SK-N-MC (cell line): ENCODE results near the gene SP1.

ENCODE experiments used
- DNase-seq: peaks from one replicate; pipeline ENCODE4 v3.0.0-alpha.2; 2011; ENCODE audit warnings: low read depth, low spot score
- H3K27ac ChIP-seq: fragments of 200-600 bp; sonication (generic); 2 replicates; pipeline ENCODE4 v1.5.1; 2016; ENCODE audit warnings: mixed run types
- H3K36me3 ChIP-seq: fragments of 200-600 bp; sonication (generic); 2 replicates; pipeline ENCODE4 v1.6.1; 2017; ENCODE audit warnings: antibody characterized with exemption, low read length, mixed read lengths; ENCODE audit not compliant: insufficient read depth
- H3K4me3 ChIP-seq: fragments of 200-600 bp; sonication (generic); 2 replicates; pipeline ENCODE4 v1.5.1; 2016
- H3K9ac ChIP-seq: fragments of 200-600 bp; sonication (generic); 2 replicates; pipeline ENCODE4 v1.8.0; 2017; ENCODE audit warnings: mixed run types, mixed read lengths; ENCODE audit not compliant: insufficient read length
- H3K9me3 ChIP-seq: fragments of 200-600 bp; sonication (generic); 2 replicates; pipeline ENCODE4 v1.6.1; 2017; ENCODE audit warnings: low read depth, mild to moderate bottlenecking, antibody characterized with exemption, low read length, moderate library complexity, mixed read lengths
- EZH2 ChIP-seq: fragments of 200-600 bp; sonication (generic); IDR thresholded peaks from one replicate; pipeline ENCODE4 v1.6.1; 2017; ENCODE audit warnings: antibody characterized with exemption
- FOXP2 ChIP-seq: optimal IDR thresholded peaks from 2 replicates; pipeline ENCODE3; 2011; ENCODE audit warnings: mild to moderate bottlenecking, moderate library complexity; ENCODE audit not compliant: insufficient read depth; ENCODE audit errors: extremely low read length, control extremely low read depth
- POLR2AphosphoS5 ChIP-seq: IDR thresholded peaks from 2 replicates; pipeline ENCODE4 v1.6.1; 2012; ENCODE audit warnings: mild to moderate bottlenecking, low read depth, low read length, borderline replicate concordance

Gene SP1

GRCh38 chr12:53463802-53464560 is 84.0 kb downstream of the SP1 start:
- no peak for DNase-seq
- TF ChIP-seq FOXP2 (no peak), POLR2AphosphoS5 (no peak), EZH2 (no peak)

GRCh38 chr12:53464685-53465418 is 84.9 kb downstream of the SP1 start:
- peaks cover 100% of the 10 kb centered on the region for H3K36me3 ChIP-seq
- DNase-seq = no peak
- no peak for TF ChIP-seq FOXP2
- no peak for TF ChIP-seq EZH2
- no peak for TF ChIP-seq POLR2AphosphoS5
- no peak overlapping the region for H3K27ac ChIP-seq
- no peaks in the 10 kb centered on the region for H3K9me3 ChIP-seq
- H3K4me3 ChIP-seq = no peak overlapping the region
- no peak overlapping the region for H3K9ac ChIP-seq

More at GRCh38 chr12:53463802-53464560, 84.0 kb downstream of the SP1 start:
- Histone ChIP-seq H3K4me3 (no peak overlapping the region), H3K9me3 (no peaks in the 10 kb centered on the region), H3K27ac (peak overlapping the region; percentile 27; the same call in 1 of the 2 replicates), H3K36me3 (peaks cover 100% of the 10 kb centered on the region), H3K9ac (no peak overlapping the region)

- peaks cover 100% of the 10 kb centered on the region for H3K36me3 ChIP-seq
- TF ChIP-seq FOXP2 = no peak
- no peak for TF ChIP-seq POLR2AphosphoS5
- TF ChIP-seq EZH2 = no peak
- H3K4me3 ChIP-seq = no peak overlapping the region
- no peak for DNase-seq
- no peaks in the 10 kb centered on the region for H3K9me3 ChIP-seq
- H3K9ac ChIP-seq = no peak overlapping the region
- 0 out of 2 replicates have a peak overlapping the region, but pooled peaks have one; percentile 26 for H3K27ac ChIP-seq
Measured at GRCh38 chr12:53465679-53466078, 85.7 kb downstream of the SP1 start.
